ENCODE results near the gene PCLO.
"Not testable (repeated sequence)": the region's sequence is repeated elsewhere in the genome, so short reads cannot be mapped to it uniquely, and the experiment has no call there.

DNA sequence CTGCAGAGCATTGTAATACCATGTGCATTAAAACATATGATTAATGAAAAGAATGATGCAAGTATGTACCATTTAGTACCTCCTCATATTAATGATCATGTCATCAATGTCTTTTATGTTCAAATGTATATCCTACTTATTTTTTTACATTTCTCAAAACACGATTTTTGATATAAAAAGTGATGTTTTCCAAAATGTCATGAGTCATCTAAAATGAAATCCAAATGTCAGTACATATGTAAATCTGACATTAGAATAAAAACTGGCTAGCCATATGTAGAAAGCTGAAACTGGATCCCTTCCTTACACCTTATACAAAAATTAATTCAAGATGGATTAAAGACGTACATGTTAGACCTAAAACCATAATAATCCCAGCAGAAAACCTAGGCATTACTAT is 261.6 kb downstream of the PCLO start:
- not testable (repeated sequence) for TF ChIP-seq POLR2A (IDR thresholded peaks at IDR 0.05)
- TF ChIP-seq, protein P1, sequence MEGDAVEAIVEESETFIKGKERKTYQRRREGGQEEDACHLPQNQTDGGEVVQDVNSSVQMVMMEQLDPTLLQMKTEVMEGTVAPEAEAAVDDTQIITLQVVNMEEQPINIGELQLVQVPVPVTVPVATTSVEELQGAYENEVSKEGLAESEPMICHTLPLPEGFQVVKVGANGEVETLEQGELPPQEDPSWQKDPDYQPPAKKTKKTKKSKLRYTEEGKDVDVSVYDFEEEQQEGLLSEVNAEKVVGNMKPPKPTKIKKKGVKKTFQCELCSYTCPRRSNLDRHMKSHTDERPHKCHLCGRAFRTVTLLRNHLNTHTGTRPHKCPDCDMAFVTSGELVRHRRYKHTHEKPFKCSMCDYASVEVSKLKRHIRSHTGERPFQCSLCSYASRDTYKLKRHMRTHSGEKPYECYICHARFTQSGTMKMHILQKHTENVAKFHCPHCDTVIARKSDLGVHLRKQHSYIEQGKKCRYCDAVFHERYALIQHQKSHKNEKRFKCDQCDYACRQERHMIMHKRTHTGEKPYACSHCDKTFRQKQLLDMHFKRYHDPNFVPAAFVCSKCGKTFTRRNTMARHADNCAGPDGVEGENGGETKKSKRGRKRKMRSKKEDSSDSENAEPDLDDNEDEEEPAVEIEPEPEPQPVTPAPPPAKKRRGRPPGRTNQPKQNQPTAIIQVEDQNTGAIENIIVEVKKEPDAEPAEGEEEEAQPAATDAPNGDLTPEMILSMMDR (IDR thresholded peaks at IDR 0.05), result not testable (repeated sequence)

All from body of pancreas (tissue), 4 donors.